Astrocyte (in vitro differentiated cells and primary cell): ENCODE results near the gene NDUFA13.

Experiments used
- CTCF ChIP-seq: IDR thresholded peaks from 2 replicates; pipeline ENCODE4 v1.5.1; 2011; ENCODE audit warnings: low read depth, mild to moderate bottlenecking, inconsistent platforms, low read length, moderate library complexity; ENCODE audit not compliant: insufficient read depth
- EZH2 ChIP-seq: IDR thresholded peaks from 2 replicates; pipeline ENCODE4 v1.6.1; 2012; ENCODE audit warnings: mild to moderate bottlenecking, low read length, inconsistent platforms; ENCODE audit not compliant: insufficient read depth

GRCh38 chr19:19540715-19541515 is 24.9 kb downstream of the NDUFA13 start:
- TF ChIP-seq CTCF = no peak
- no peak for TF ChIP-seq EZH2
